Measurements from ENCODE around the gene LRRC9.
"Not testable (repeated sequence)": the region's sequence is repeated elsewhere in the genome, so short reads cannot be mapped to it uniquely, and the experiment has no call there.

The LRRC9 gene

GRCh38 chr14:59919570-59920377 lies at the start of gene LRRC9:
TSS of gene LRRC9 (plus strand) at chr14:59920144.
- DNase-seq (ENCODE audit: low read depth) = no peak

- DNase-seq (ENCODE audit: low read depth) = no peak
These were observed 49.4 kb upstream of the LRRC9 start, which contains the start of gene RTN1 for GRCh38 chr14:59870277-59871165. TSS of gene RTN1 (minus strand) at chr14:59870776. CDS start at chr14:59870630, 146 bp downstream.

GRCh38 chr14:59871166-59871495 lies 48.8 kb upstream of the LRRC9 start:
- no peak for DNase-seq (ENCODE audit: low read depth)

GRCh38 chr14:59882957-59883356 lies 37.0 kb upstream of the LRRC9 start:
- DNase-seq (ENCODE audit: low read depth) = no peak

- no peak for DNase-seq (ENCODE audit: low read depth)
These were observed 29.3 kb upstream of the LRRC9 start for GRCh38 chr14:59890676-59891075.

GRCh38 chr14:59895721-59896120 lies 24.2 kb upstream of the LRRC9 start:
- DNase-seq (ENCODE audit: low read depth) = no peak

GRCh38 chr14:59897757-59898383 lies 22.1 kb upstream of the LRRC9 start:
- DNase-seq (ENCODE audit: low read depth) = no peak

- no peak for DNase-seq (ENCODE audit: low read depth)
These were observed 19.4 kb upstream of the LRRC9 start for GRCh38 chr14:59900556-59900955.

- DNase-seq (ENCODE audit: low read depth) = no peak
These were observed 15.8 kb upstream of the LRRC9 start for GRCh38 chr14:59904184-59904583.

GRCh38 chr14:59905188-59905587 lies 14.8 kb upstream of the LRRC9 start:
- no peak for DNase-seq (ENCODE audit: low read depth)

- no peak for DNase-seq (ENCODE audit: low read depth)
These were observed 7.5 kb upstream of the LRRC9 start for GRCh38 chr14:59912443-59912842.

GRCh38 chr14:59913187-59913586 lies 6.8 kb upstream of the LRRC9 start:
- DNase-seq (ENCODE audit: low read depth) = no peak

GRCh38 chr14:59918824-59919569 lies 947 bp upstream of the LRRC9 start:
- DNase-seq (ENCODE audit: low read depth) = no peak

- no peak for DNase-seq (ENCODE audit: low read depth)
These were observed 387 bp downstream of the LRRC9 start for GRCh38 chr14:59920378-59920683.

- no peak for DNase-seq (ENCODE audit: low read depth)
These were observed 5.9 kb downstream of the LRRC9 start for GRCh38 chr14:59925797-59926196.

GRCh38 chr14:59926534-59926933 lies 6.6 kb downstream of the LRRC9 start:
- no peak for DNase-seq (ENCODE audit: low read depth)

GRCh38 chr14:59931237-59931636 lies 11.3 kb downstream of the LRRC9 start:
- no peak for DNase-seq (ENCODE audit: low read depth)

- no peak for DNase-seq (ENCODE audit: low read depth)
These were observed 16.2 kb downstream of the LRRC9 start for GRCh38 chr14:59936145-59936544.

GRCh38 chr14:59939828-59940227 lies 19.9 kb downstream of the LRRC9 start:
- DNase-seq (ENCODE audit: low read depth) = no peak

GRCh38 chr14:59942296-59942862 lies 22.4 kb downstream of the LRRC9 start:
- not testable (repeated sequence) for DNase-seq (ENCODE audit: low read depth)

GRCh38 chr14:59944909-59945308 lies 25.0 kb downstream of the LRRC9 start:
- no peak for DNase-seq (ENCODE audit: low read depth)

- not testable (repeated sequence) for DNase-seq (ENCODE audit: low read depth)
These were observed 32.2 kb downstream of the LRRC9 start for GRCh38 chr14:59952141-59952540.

Measured in activated T-helper 9 cell treated with anti-CD3 and anti-CD28 coated beads, Interleukin-2, amount 50 U/mL, for 16 hours (primary cell).